Esophagus squamous epithelium (tissue), 4 donors: ENCODE measurements around the gene NUP205.

Experiments used
- CTCF ChIP-seq, 6 experiments: fragments of 450-650 bp in 4 of 6; fragments of 200-600 bp in 2 of 6; sonication (generic) in 2 of 6; IDR thresholded peaks; one replicate each; pipeline ENCODE4 v1.5.1; 2016 to 2019; ENCODE audit warnings: antibody characterized with exemption in 6 of 6, mild to moderate bottlenecking in 4 of 6, moderate library complexity in 4 of 6
- POLR2A ChIP-seq, 4 donors: fragments of 450-650 bp; IDR thresholded peaks; one replicate each; pipeline ENCODE4 v1.6.1; 2017; ENCODE audit warnings: antibody characterized with exemption in 4 of 4, mild to moderate bottlenecking in 4 of 4, moderate library complexity in 3 of 4

DNA sequence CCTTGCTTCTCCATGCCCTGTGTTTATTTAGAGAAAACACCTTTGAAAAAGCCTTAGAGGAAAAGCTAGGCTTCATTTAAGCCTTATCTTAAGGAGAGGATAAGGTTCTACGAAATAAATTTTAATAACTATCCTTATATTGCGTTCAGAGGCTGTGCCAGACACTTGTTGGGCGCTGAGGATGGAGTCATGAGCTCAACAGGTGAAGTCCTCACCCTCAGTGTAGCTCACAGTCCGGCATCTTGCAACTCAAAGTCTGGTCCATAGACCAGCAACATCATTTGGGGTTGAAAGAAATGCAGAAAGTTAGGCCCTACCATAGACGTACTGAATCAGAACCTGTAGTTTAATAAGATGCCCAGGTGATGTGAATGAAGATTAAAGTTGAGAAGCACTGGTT is 100.8 kb downstream of the NUP205 start:
- no peak for TF ChIP-seq CTCF (IDR thresholded peaks at IDR 0.05)
- TF ChIP-seq POLR2A (IDR thresholded peaks at IDR 0.05), result no peak
